Myocyte (in vitro differentiated cells): ENCODE results near the gene FAM171A1. TPM values are rescaled to one million over a fixed set of nuclear protein-coding genes. Genes with fewer than 3 reads are reported as not detected.

Source experiments
- DNase-seq: peaks from one replicate; pipeline ENCODE4 v3.0.0-alpha.2; 2012; ENCODE audit warnings: low read depth
- total RNA-seq: library from RNA; depleted of rRNA; stranded (reverse); fragments of >200 nt; gene quantifications from 2 replicates; pipeline ENCODE4 v1.2.3, GENCODE V29; 2014

FAM171A1 gene
- total RNA-seq, 1 donor from 2014 or later, result 15.0 TPM

GRCh38 chr10:15175587-15175986 is 195.5 kb downstream of the FAM171A1 start:
- no peak for DNase-seq

DNA sequence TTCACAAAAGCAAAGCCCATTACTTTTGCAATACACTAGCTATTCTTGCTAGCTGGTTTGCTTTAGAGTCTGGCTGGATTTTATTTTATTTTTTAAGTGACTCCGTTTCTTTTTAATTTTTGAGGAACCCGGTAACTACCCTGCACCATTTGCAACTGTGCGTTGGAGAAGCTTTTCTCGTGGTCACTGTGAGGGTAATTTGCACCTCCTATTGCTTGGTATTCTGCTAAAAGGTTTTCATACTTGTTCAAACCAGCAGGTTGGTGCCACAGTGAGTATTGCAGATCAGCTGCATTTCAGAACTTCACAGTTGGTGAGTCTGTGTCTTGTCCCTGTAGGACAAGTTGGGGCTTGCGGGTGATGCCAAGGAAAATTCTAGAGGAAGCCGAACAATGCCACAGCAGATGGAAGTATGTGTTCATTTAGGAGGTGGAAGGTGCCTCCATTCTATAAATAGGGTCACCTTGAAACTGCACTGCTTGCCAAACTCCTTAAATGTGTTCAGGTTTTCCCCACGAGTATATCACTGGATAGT is 198.7 kb downstream of the FAM171A1 start:
- DNase-seq, result no peak

GRCh38 chr10:15169555-15170401 is 201.3 kb downstream of the FAM171A1 start:
- DNase-seq, result peak; percentile 54

DNA sequence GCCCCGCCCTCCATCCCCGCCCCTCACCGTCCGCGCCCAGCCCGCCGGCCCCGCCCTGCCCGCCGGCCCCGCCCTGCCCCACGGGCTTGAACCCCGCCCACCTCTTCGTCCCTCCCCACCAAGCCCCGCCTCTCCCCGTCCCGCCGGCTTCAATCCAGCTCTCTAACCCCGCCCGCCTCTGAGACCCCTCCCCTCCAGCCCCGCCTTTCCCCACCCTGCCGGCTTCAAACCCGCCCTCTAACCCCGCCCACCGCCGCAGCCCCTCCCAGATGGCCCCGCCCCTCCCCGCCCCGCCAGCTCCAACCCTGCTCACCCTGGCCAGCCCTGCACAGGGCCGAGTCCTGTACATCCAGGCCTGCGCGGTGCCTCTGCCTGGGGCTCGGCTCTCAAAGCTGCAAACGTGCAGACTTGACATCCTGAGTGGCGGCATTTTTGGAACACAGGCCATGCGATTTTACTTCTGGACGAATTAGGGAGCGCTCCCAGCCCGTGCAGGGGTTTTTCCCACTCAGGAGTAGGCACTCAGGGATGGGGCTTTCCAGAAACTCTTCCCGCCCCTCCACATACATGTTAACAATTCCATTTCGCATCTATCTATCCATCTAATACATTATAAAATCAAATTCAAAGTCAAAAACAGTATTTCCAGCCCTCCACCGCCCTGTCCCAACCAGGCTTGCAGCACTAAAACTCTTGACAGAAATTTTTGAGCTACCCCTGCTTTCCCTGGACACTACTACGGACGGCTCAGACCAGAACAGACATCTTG is 202.1 kb downstream of the FAM171A1 start:
- peak; percentile 93 for DNase-seq

DNA sequence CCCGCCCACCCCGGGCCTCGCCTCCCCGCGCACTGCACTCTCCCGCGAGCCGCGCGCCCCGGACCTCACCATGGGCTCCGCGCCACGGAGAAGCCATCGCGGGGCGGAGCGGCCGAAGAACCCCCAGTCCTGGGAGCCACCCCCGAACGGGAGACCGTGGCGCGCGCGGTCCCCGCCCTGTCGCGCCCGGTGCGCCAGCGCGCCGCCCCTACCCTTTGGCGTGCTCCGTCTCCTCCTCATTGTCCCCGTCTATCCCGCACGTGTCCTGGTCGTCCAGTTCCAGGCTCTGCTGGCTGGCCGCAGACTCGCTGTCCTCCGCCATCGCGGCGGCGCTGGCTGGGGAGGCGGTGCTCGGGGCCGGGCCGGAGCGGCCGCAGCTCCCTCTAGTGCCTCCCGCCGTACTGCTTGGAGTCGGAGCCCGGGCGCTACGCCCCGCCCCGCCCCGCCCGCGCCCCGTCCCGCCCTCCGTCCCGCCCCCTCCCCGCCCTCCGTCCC is 202.8 kb downstream of the FAM171A1 start, which contains the start of gene NMT2:
Gene NMT2, minus strand, starts transcription at position 403 of the 495 bp plus-strand sequence. Its CDS starts 81 bp downstream, at position 322.
- DNase-seq, result peak; percentile 89

DNA sequence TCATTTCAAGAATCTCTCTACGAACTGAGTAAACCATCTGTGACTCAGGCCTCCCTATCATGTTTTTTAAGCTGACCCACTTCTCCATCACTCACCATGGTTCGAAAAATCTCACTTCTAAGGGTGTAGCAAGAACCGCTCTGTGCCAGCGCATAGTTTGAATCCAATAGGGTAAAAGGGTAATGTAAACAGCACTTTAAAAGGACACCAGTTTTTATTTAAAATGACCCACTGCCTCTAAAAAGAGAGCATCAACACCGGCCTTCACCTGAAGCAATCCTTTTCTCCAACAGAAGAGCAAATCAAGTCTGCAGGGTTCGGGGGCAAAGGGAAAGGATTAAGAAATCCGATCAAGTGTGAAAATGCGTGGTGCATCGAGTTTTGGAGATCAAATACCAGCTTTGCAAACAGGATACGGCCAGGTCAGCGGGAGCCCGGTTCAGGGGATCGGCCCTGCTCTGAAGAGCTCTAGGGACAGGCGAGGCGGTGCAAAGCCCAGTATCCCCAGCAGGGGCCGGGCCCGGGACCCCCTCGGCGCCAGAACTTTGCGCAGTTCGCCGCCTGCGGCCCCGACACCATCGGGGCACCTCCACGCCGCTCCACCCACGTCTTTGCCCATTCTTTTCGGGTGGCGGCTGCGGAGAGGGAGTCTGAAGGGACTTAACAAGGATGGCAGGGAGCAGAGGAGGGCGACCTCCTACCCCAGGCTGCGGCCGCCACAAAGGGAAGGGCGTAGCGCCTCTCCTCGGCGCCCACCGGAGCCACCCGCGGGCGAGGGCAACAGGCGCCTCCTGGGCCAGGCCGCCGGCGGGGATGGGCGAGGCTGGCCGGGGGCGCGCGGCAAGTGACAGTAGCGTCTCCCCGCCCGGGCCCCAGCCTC is 203.4 kb downstream of the FAM171A1 start:
- peak; percentile 65 for DNase-seq

- no peak for DNase-seq
Observed at GRCh38 chr10:15166325-15166724, 204.8 kb downstream of the FAM171A1 start.

GRCh38 chr10:15163253-15163828 is 207.7 kb downstream of the FAM171A1 start:
- DNase-seq, result peak; percentile 18

Other genes starting within 250 kb of the FAM171A1 start
- 16.6 and 19.5 TPM in 2 replicates for gene NMT2, start 202.6 kb downstream of the FAM171A1 start, total RNA-seq